Mesenchymal stem cell (in vitro differentiated cells and primary cell): Measurements from ENCODE around the gene ANKRD66.
A peak's percentile ranks its signal among the peaks of the same experiment; 100 is the strongest.

ENCODE experiments used
- DNase-seq: peaks from one replicate; pipeline ENCODE4 v3.0.0-alpha.2; 2013
- H2AFZ ChIP-seq: one replicate; pipeline ENCODE4 v1.6.1; 2013; ENCODE audit warnings: low read depth, mild to moderate bottlenecking, control low read depth, inconsistent platforms, low read length, moderate library complexity
- H2AK5ac ChIP-seq: 2 replicates; pipeline ENCODE4 v1.6.1; 2013; ENCODE audit warnings: low read length, moderate library complexity, mild to moderate bottlenecking, inconsistent platforms; ENCODE audit not compliant: severe bottlenecking
- H2BK120ac ChIP-seq: one replicate; pipeline ENCODE4 v1.6.1; 2013; ENCODE audit warnings: low read depth, mild to moderate bottlenecking, inconsistent platforms, low read length, moderate library complexity
- H2BK12ac ChIP-seq, 2 experiments: one replicate each; pipeline ENCODE4 v1.6.1; 2013; ENCODE audit warnings: inconsistent platforms in 2 of 2, low read length in 2 of 2, mild to moderate bottlenecking in 2 of 2, moderate library complexity in 2 of 2, control low read depth in 1 of 2
- H2BK15ac ChIP-seq: one replicate; pipeline ENCODE4 v1.6.1; 2013; ENCODE audit warnings: mild to moderate bottlenecking, low read depth, inconsistent platforms; ENCODE audit not compliant: poor library complexity, severe bottlenecking
- H2BK5ac ChIP-seq: 2 replicates; pipeline ENCODE4 v1.6.1; 2013; ENCODE audit warnings: low read depth, mild to moderate bottlenecking, low read length, control low read depth, inconsistent platforms; ENCODE audit not compliant: poor library complexity, severe bottlenecking
- H3K14ac ChIP-seq, 2 experiments: one replicate each; pipeline ENCODE4 v1.6.1; 2013; ENCODE audit warnings: inconsistent platforms in 2 of 2, low read length in 2 of 2, control low read depth in 1 of 2, mild to moderate bottlenecking in 1 of 2, moderate library complexity in 1 of 2
- H3K18ac ChIP-seq, 2 experiments: one replicate each; pipeline ENCODE4 v1.6.1; 2013; ENCODE audit warnings: inconsistent platforms in 2 of 2, low read length in 2 of 2, control low read depth in 1 of 2, low read depth in 1 of 2, mild to moderate bottlenecking in 1 of 2
- H3K23ac ChIP-seq, 2 experiments: one replicate each; pipeline ENCODE4 v1.6.1; 2013; ENCODE audit warnings: inconsistent platforms in 2 of 2, low read length in 2 of 2, mild to moderate bottlenecking in 2 of 2, moderate library complexity in 2 of 2, control low read depth in 1 of 2
- H3K27ac ChIP-seq: 2 replicates; pipeline ENCODE4 v1.5.1; 2013; ENCODE audit warnings: mild to moderate bottlenecking, moderate library complexity, low read length, control low read depth, inconsistent platforms; ENCODE audit not compliant: poor library complexity, severe bottlenecking
- H3K27me3 ChIP-seq, 2 experiments: 2 replicates each; pipeline versions ENCODE4 v1.6.1 to v1.7.0; 2013; ENCODE audit warnings: low read length in 2 of 2, mild to moderate bottlenecking in 2 of 2, moderate library complexity in 2 of 2, control low read depth in 1 of 2, inconsistent platforms in 1 of 2; ENCODE audit not compliant: control insufficient read depth in 1 of 2, insufficient read depth in 1 of 2
- H3K36me3 ChIP-seq, 2 experiments: 2 replicates each; pipeline versions ENCODE4 v1.6.1 to v1.7.0; 2013; ENCODE audit warnings: low read length in 2 of 2, control low read depth in 1 of 2, inconsistent platforms in 1 of 2, low read depth in 1 of 2, mild to moderate bottlenecking in 1 of 2; ENCODE audit not compliant: insufficient read depth in 2 of 2, control insufficient read depth in 1 of 2
- H3K4ac ChIP-seq, 2 experiments: one replicate each; pipeline ENCODE4 v1.6.1; 2013; ENCODE audit warnings: inconsistent platforms in 2 of 2, low read length in 2 of 2, mild to moderate bottlenecking in 2 of 2, moderate library complexity in 2 of 2, control low read depth in 1 of 2, low read depth in 1 of 2
- H3K4me1 ChIP-seq: 2 replicates; pipeline ENCODE4 v1.6.1; 2013; ENCODE audit warnings: low read depth, low read length, control low read depth; ENCODE audit not compliant: control insufficient read depth, insufficient read depth
- H3K4me2 ChIP-seq: 2 replicates; pipeline ENCODE4 v1.6.1; 2013; ENCODE audit warnings: low read length, mild to moderate bottlenecking, inconsistent platforms; ENCODE audit not compliant: poor library complexity, severe bottlenecking
- H3K4me3 ChIP-seq, 2 experiments: 2 replicates each; pipeline versions ENCODE4 v1.5.1 to v1.7.0; 2013; ENCODE audit warnings: low read length in 2 of 2, mild to moderate bottlenecking in 2 of 2, control low read depth in 1 of 2, low read depth in 1 of 2; ENCODE audit not compliant: insufficient read depth in 1 of 2
- H3K79me1 ChIP-seq: replicated peaks from 2 replicates; pipeline ENCODE4 v1.6.1; 2013; ENCODE audit warnings: mild to moderate bottlenecking, control low read depth, low read length, inconsistent platforms; ENCODE audit not compliant: poor library complexity, severe bottlenecking
- H3K9ac ChIP-seq: 2 replicates; pipeline ENCODE4 v1.7.0; 2013; ENCODE audit warnings: mild to moderate bottlenecking, low read length, moderate library complexity
- H3K9me3 ChIP-seq: 2 replicates; pipeline ENCODE4 v1.7.0; 2013; ENCODE audit warnings: mild to moderate bottlenecking, low read length; ENCODE audit not compliant: control insufficient read depth
- H4K8ac ChIP-seq: one replicate; pipeline ENCODE4 v1.6.1; 2013; ENCODE audit warnings: inconsistent platforms, mild to moderate bottlenecking, low read length, moderate library complexity
- H4K91ac ChIP-seq: one replicate; pipeline ENCODE4 v1.6.1; 2013; ENCODE audit warnings: mild to moderate bottlenecking, low read length, inconsistent platforms
- WGBS: methylation state at CpG from one replicate; pipeline ENCODE4 v1.1.7; 2013; ENCODE audit warnings: mixed read lengths; 5-methylcytosine and 5-hydroxymethylcytosine counted together

ANKRD66 gene

GRCh38 chr6:46781478-46782378 lies 35.0 kb downstream of the ANKRD66 start:
- H3K14ac ChIP-seq, result no peak overlapping the region
- no peak overlapping the region for H2BK120ac ChIP-seq
- 54% methylated on average over 5 of the region's 6 CpGs for WGBS

GRCh38 chr6:46784535-46784934 lies 37.8 kb downstream of the ANKRD66 start:
- H2BK5ac ChIP-seq, result no peak overlapping the region
- no peak overlapping the region for H4K91ac ChIP-seq
- H2AK5ac ChIP-seq, result no peak overlapping the region
- peaks cover 0 to 2% of the 10 kb centered on the region in 2 experiments for H3K27me3 ChIP-seq
- no peak for DNase-seq
- H3K23ac ChIP-seq, result no peak overlapping the region
- H3K4me3 ChIP-seq, result no peak overlapping the region
- no peaks in the 10 kb centered on the region for H3K4me1 ChIP-seq
- no peak overlapping the region for H3K9ac ChIP-seq
- no peak overlapping the region for H3K4ac ChIP-seq
- H3K14ac ChIP-seq, result no peak overlapping the region
- H2BK120ac ChIP-seq, result no peak overlapping the region
- H3K36me3 ChIP-seq, result no peaks in the 10 kb centered on the region
- no peak overlapping the region for H2BK12ac ChIP-seq
- H3K79me1 ChIP-seq, result no peaks in the 10 kb centered on the region
- no peak overlapping the region for H2BK15ac ChIP-seq
- H3K18ac ChIP-seq, result no peak overlapping the region
- WGBS, result no CpG with 5 or more reads among the region's 1 CpG
- no peaks in the 10 kb centered on the region for H3K9me3 ChIP-seq
- no peak overlapping the region for H3K4me2 ChIP-seq
- H2AFZ ChIP-seq, result no peak overlapping the region
- no peak overlapping the region for H3K27ac ChIP-seq
- H4K8ac ChIP-seq, result no peak overlapping the region

More at GRCh38 chr6:46781478-46782378, 35.0 kb downstream of the ANKRD66 start:
- Histone ChIP-seq H3K23ac (no peak overlapping the region), H2BK12ac (no peak overlapping the region), H3K4ac (no peak overlapping the region), H3K79me1 (no peaks in the 10 kb centered on the region), H2AFZ (no peak overlapping the region), H3K9me3 (no peaks in the 10 kb centered on the region), H2BK15ac (no peak overlapping the region), H3K36me3 (no peaks in the 10 kb centered on the region), H2AK5ac (no peak overlapping the region), H4K8ac (no peak overlapping the region), H3K27me3 (peaks cover 0 to 2% of the 10 kb centered on the region in 2 experiments), H2BK5ac (no peak overlapping the region), H3K4me3 (no peak overlapping the region), H3K9ac (no peak overlapping the region), H3K18ac (no peak overlapping the region), H3K27ac (no peak overlapping the region), H3K4me1 (no peaks in the 10 kb centered on the region), H3K4me2 (no peak overlapping the region), H4K91ac (no peak overlapping the region)
- DNase-seq, result peak; percentile 62

- Histone ChIP-seq H3K27ac (no peak overlapping the region), H3K36me3 (no peaks in the 10 kb centered on the region), H3K27me3 (no peaks in the 10 kb centered on the region), H2BK15ac (no peak overlapping the region), H2AK5ac (no peak overlapping the region), H3K18ac (no peak overlapping the region), H3K4ac (no peak overlapping the region), H3K14ac (no peak overlapping the region), H3K79me1 (no peaks in the 10 kb centered on the region), H3K4me3 (no peak overlapping the region), H3K4me1 (no peaks in the 10 kb centered on the region), H2AFZ (no peak overlapping the region), H3K4me2 (no peak overlapping the region), H4K91ac (no peak overlapping the region), H4K8ac (no peak overlapping the region), H2BK120ac (no peak overlapping the region), H3K9ac (no peak overlapping the region), H3K23ac (no peak overlapping the region), H2BK12ac (no peak overlapping the region), H3K9me3 (no peaks in the 10 kb centered on the region), H2BK5ac (no peak overlapping the region)
- 94% methylated on average over 5 of the region's 5 CpGs for WGBS
- no peak for DNase-seq
These were observed 41.3 kb downstream of the ANKRD66 start for GRCh38 chr6:46787871-46788540.

- Histone ChIP-seq H3K4me2 (no peak overlapping the region), H3K79me1 (no peaks in the 10 kb centered on the region), H4K8ac (no peak overlapping the region), H2AK5ac (no peak overlapping the region), H3K27me3 (no peaks in the 10 kb centered on the region), H2AFZ (no peak overlapping the region), H2BK15ac (no peak overlapping the region), H3K23ac (no peak overlapping the region), H3K27ac (no peak overlapping the region), H4K91ac (no peak overlapping the region), H3K4ac (no peak overlapping the region), H2BK120ac (no peak overlapping the region), H3K9ac (no peak overlapping the region), H3K14ac (no peak overlapping the region), H3K9me3 (no peaks in the 10 kb centered on the region), H2BK5ac (no peak overlapping the region), H3K4me1 (no peaks in the 10 kb centered on the region), H3K36me3 (no peaks in the 10 kb centered on the region), H3K18ac (no peak overlapping the region), H2BK12ac (no peak overlapping the region), H3K4me3 (no peak overlapping the region)
- no peak for DNase-seq
- WGBS, result 100% methylated on average over 2 of the region's 3 CpGs
These were observed 42.1 kb downstream of the ANKRD66 start for GRCh38 chr6:46788791-46789190.
